Adipocyte (in vitro differentiated cells): ENCODE results near the gene TBC1D20.

Source experiments
- DNase-seq: peaks from one replicate; pipeline ENCODE4 v3.0.0-alpha.2; 2015; ENCODE audit warnings: low read depth
- H3K27me3 ChIP-seq: replicated peaks from 2 replicates; pipeline ENCODE4 v1.7.0; 2013; ENCODE audit warnings: mild to moderate bottlenecking, low read length, moderate library complexity; ENCODE audit not compliant: control insufficient read depth, insufficient read depth
- H3K36me3 ChIP-seq: 2 replicates; pipeline ENCODE4 v1.7.0; 2013; ENCODE audit warnings: low read length, mild to moderate bottlenecking, moderate library complexity; ENCODE audit not compliant: control insufficient read depth, insufficient read depth, severe bottlenecking
- H3K4me1 ChIP-seq: 2 replicates; pipeline ENCODE4 v1.7.0; 2013; ENCODE audit warnings: mild to moderate bottlenecking, low read length, moderate library complexity; ENCODE audit not compliant: control insufficient read depth, insufficient read depth
- H3K4me3 ChIP-seq: 2 replicates; pipeline ENCODE4 v1.7.0; 2013; ENCODE audit warnings: mild to moderate bottlenecking, low read length, moderate library complexity
- H3K9ac ChIP-seq: 2 replicates; pipeline ENCODE4 v1.7.0; 2013; ENCODE audit warnings: mild to moderate bottlenecking, low read length, moderate library complexity
- H3K9me3 ChIP-seq: 2 replicates; pipeline ENCODE4 v1.7.0; 2013; ENCODE audit warnings: mild to moderate bottlenecking, low read length, moderate library complexity; ENCODE audit not compliant: control insufficient read depth

The TBC1D20 gene

GRCh38 chr20:434661-435419 lies 27.5 kb downstream of the TBC1D20 start:
- H3K9ac ChIP-seq = no peak overlapping the region
- no peaks in the 10 kb centered on the region for H3K4me1 ChIP-seq
- DNase-seq = no peak
- no peaks in the 10 kb centered on the region for H3K27me3 ChIP-seq
- no peaks in the 10 kb centered on the region for H3K9me3 ChIP-seq
- peaks cover 87% of the 10 kb centered on the region for H3K36me3 ChIP-seq
- no peak overlapping the region for H3K4me3 ChIP-seq

DNA sequence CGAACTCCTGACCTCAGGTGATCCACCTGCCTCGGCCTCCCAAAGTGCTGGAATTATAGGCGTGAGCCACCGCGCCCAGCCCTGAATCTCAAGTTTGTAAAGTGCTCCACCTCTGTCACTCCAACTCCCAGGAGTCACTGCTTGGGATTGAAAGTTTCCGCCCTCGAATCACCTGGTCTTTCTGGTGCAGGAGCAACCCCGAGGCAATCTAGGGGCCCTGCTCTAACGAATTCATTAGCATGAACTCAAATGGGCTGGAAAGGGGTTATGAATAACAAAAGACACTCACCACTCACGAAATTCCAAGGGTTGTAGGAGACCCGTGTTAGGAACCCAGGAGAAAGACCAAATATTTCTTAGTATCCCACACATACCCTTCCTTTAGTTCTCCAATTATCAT lies 28.1 kb downstream of the TBC1D20 start:
- H3K4me3 ChIP-seq = no peak overlapping the region
- H3K9me3 ChIP-seq = no peaks in the 10 kb centered on the region
- no peaks in the 10 kb centered on the region for H3K4me1 ChIP-seq
- DNase-seq = no peak
- H3K27me3 ChIP-seq = no peaks in the 10 kb centered on the region
- H3K9ac ChIP-seq = no peak overlapping the region
- H3K36me3 ChIP-seq = peaks cover 87% of the 10 kb centered on the region

- no peaks in the 10 kb centered on the region for H3K9me3 ChIP-seq
- no peak overlapping the region for H3K4me3 ChIP-seq
- H3K4me1 ChIP-seq = no peaks in the 10 kb centered on the region
- no peak for DNase-seq
- peaks cover 79% of the 10 kb centered on the region for H3K36me3 ChIP-seq
- H3K9ac ChIP-seq = no peak overlapping the region
- H3K27me3 ChIP-seq = no peaks in the 10 kb centered on the region
Observed at GRCh38 chr20:433300-433975, 28.9 kb downstream of the TBC1D20 start.

- Histone ChIP-seq H3K36me3 (peaks cover 78% of the 10 kb centered on the region), H3K4me3 (no peak overlapping the region), H3K9me3 (no peaks in the 10 kb centered on the region), H3K27me3 (no peaks in the 10 kb centered on the region), H3K9ac (no peak overlapping the region), H3K4me1 (no peaks in the 10 kb centered on the region)
- DNase-seq = no peak
Observed at GRCh38 chr20:432677-433299, 29.5 kb downstream of the TBC1D20 start.

DNA sequence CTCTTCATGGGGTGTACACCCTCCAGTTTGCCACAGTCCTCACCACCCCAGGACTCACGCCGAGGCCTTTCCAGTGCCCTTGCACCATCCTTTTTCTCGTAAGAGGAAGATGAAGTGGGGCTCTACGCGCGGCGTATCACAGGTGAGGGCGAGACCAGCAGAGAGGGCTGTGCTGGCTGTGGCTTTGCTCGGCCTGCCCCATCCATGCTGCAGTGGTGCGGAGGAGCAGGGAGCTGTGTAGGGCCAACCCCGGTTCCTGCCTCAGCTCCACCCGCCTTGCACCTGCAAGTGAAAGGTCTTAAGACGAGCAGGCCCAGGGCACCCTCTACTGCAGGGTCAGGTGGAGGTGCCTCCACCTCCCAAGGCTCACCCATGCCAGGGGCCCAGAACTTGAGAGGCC lies 30.1 kb downstream of the TBC1D20 start:
- Histone ChIP-seq H3K4me3 (no peak overlapping the region), H3K4me1 (no peaks in the 10 kb centered on the region), H3K27me3 (no peaks in the 10 kb centered on the region), H3K9me3 (no peaks in the 10 kb centered on the region), H3K9ac (no peak overlapping the region), H3K36me3 (peaks cover 75% of the 10 kb centered on the region)
- no peak for DNase-seq

DNA sequence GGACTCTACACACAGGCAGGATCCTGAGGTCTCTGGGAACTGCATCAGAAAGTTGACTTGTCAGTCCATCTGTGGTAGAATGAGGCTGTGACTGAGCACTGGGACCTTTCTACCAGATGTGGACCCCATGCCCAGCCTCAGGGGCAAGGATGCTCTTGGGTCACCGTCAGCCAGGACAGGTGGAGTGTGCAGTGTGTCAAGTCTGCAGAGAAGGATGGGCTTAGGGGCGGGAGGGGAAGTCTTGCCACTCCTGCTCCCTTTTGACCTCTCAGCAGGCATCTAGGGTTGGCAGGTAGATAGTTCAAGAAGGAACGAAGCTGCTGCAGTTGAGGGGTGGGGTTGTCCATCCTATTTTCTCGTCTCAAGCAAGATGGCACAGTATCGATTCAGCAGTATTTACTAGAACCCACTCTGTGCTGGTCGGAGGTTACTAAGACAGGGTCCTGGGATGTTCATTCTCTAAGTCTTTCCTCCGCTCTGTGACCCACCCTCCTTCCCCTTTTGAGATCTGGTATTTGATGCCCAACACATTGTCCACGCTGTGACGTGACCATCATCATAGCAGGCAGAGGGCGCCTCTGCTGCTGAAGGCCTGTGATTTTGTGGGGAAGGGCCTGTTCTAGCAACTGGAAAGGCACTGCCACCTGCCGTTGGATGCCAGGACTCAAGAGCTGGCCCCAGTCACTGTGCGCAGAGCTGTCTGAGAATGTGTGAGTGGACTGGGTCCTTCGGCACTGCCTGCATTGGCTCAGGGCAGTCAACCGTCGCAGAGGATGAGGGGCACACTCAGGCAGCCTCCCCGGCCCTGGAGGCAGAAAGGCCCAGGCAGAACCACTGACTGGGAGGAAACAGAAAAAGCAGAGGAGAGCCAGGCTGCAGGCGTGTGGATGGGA lies 31.1 kb downstream of the TBC1D20 start:
- H3K4me1 ChIP-seq = no peaks in the 10 kb centered on the region
- no peaks in the 10 kb centered on the region for H3K9me3 ChIP-seq
- peaks cover 67% of the 10 kb centered on the region for H3K36me3 ChIP-seq
- DNase-seq = peak; percentile 64
- no peak overlapping the region for H3K9ac ChIP-seq
- no peaks in the 10 kb centered on the region for H3K27me3 ChIP-seq
- H3K4me3 ChIP-seq = no peak overlapping the region

GRCh38 chr20:430091-430999 lies 32.0 kb downstream of the TBC1D20 start:
- Histone ChIP-seq H3K4me3 (no peak overlapping the region), H3K9me3 (no peaks in the 10 kb centered on the region), H3K4me1 (no peaks in the 10 kb centered on the region), H3K27me3 (no peaks in the 10 kb centered on the region), H3K9ac (no peak overlapping the region), H3K36me3 (peaks cover 58% of the 10 kb centered on the region)
- DNase-seq = no peak

DNA sequence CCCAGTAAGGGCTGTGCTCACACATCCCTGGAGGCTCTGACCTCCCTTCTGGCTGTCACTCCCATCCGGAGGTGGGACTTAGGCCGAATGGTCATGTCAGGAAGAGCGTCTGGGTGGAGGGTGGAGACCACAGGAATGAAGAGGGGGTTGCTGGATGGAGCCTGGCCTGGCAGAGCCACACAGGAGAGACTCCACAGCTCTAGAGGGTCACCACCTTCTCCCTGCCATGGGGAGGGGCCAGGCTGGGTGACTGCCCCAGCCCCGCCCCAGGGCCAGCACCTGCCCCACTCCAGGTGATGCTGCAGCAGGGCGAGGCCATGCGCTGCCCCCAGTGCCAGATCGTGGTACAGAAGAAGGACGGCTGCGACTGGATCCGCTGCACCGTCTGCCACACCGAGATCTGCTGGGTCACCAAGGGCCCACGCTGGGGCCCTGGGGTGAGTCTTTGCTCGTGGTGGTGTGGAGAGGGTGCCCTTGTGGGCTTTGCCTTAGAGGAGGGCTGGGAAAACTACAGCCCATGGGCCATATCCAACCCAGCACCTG lies 33.6 kb downstream of the TBC1D20 start:
- H3K36me3 ChIP-seq = peaks cover 53% of the 10 kb centered on the region

GRCh38 chr20:427849-428657 lies 34.3 kb downstream of the TBC1D20 start:
- Histone ChIP-seq H3K9me3 (no peaks in the 10 kb centered on the region), H3K4me3 (no peak overlapping the region), H3K27me3 (no peaks in the 10 kb centered on the region), H3K4me1 (no peaks in the 10 kb centered on the region), H3K9ac (no peak overlapping the region), H3K36me3 (peaks cover 55% of the 10 kb centered on the region)
- DNase-seq = no peak

More for the DNA sequence above, 33.6 kb downstream of the TBC1D20 start:
- no peaks in the 10 kb centered on the region for H3K4me1 ChIP-seq
- H3K9me3 ChIP-seq = no peaks in the 10 kb centered on the region
- H3K9ac ChIP-seq = no peak overlapping the region
- DNase-seq = no peak
- H3K4me3 ChIP-seq = no peak overlapping the region
- H3K27me3 ChIP-seq = no peaks in the 10 kb centered on the region
